Trophoblast cell (in vitro differentiated cells and primary cell): ENCODE measurements around the gene FIBCD1.

Source experiments
- DNase-seq, 2 donors: peaks; one replicate each; pipeline ENCODE4 v3.0.0-alpha.2; 2016
- H2AFZ ChIP-seq: 2 replicates; pipeline ENCODE4 v1.6.1; 2013; ENCODE audit warnings: low read length, moderate library complexity, mild to moderate bottlenecking; ENCODE audit not compliant: insufficient read depth, poor library complexity
- H2AK5ac ChIP-seq: 2 replicates; pipeline ENCODE4 v1.6.1; 2013; ENCODE audit warnings: mild to moderate bottlenecking, low read length
- H2BK120ac ChIP-seq: 2 replicates; pipeline ENCODE4 v1.6.1; 2013; ENCODE audit warnings: low read length, mild to moderate bottlenecking, moderate library complexity; ENCODE audit not compliant: insufficient read depth, poor library complexity
- H2BK12ac ChIP-seq: 2 replicates; pipeline ENCODE4 v1.6.1; 2013; ENCODE audit warnings: mild to moderate bottlenecking, low read length, moderate library complexity
- H2BK5ac ChIP-seq: 2 replicates; pipeline ENCODE4 v1.6.1; 2013; ENCODE audit warnings: low read length, low read depth, moderate library complexity, mild to moderate bottlenecking; ENCODE audit not compliant: poor library complexity
- H3K14ac ChIP-seq: 2 replicates; pipeline ENCODE4 v1.6.1; 2013; ENCODE audit warnings: mild to moderate bottlenecking, low read length
- H3K18ac ChIP-seq: 2 replicates; pipeline ENCODE4 v1.6.1; 2013; ENCODE audit warnings: mild to moderate bottlenecking, low read length
- H3K23ac ChIP-seq: 2 replicates; pipeline ENCODE4 v1.6.1; 2013; ENCODE audit warnings: low read length
- H3K27ac ChIP-seq: 2 replicates; pipeline ENCODE4 v1.5.1; 2013; ENCODE audit warnings: low read depth, mild to moderate bottlenecking, inconsistent platforms, low read length, moderate library complexity
- H3K27me3 ChIP-seq: 2 replicates; pipeline ENCODE4 v1.6.1; 2013; ENCODE audit warnings: inconsistent platforms, mild to moderate bottlenecking, low read length, moderate library complexity; ENCODE audit not compliant: insufficient read depth
- H3K36me3 ChIP-seq, 2 experiments: 1 replicate in 1 of 2; 2 replicates in 1 of 2; pipeline ENCODE4 v1.6.1; 2013; ENCODE audit warnings: low read length in 2 of 2, mild to moderate bottlenecking in 2 of 2, moderate library complexity in 1 of 2; ENCODE audit not compliant: insufficient read depth in 2 of 2, control insufficient read depth in 1 of 2
- H3K4ac ChIP-seq: 2 replicates; pipeline ENCODE4 v1.6.1; 2013; ENCODE audit warnings: low read depth, mild to moderate bottlenecking, low read length, moderate library complexity
- H3K4me1 ChIP-seq, 2 experiments: 1 replicate in 1 of 2; 2 replicates in 1 of 2; pipeline ENCODE4 v1.6.1; 2013; ENCODE audit warnings: low read length in 2 of 2, mild to moderate bottlenecking in 2 of 2, moderate library complexity in 1 of 2; ENCODE audit not compliant: insufficient read depth in 2 of 2, control insufficient read depth in 1 of 2
- H3K4me2 ChIP-seq: 2 replicates; pipeline ENCODE4 v1.6.1; 2013; ENCODE audit warnings: inconsistent platforms, mild to moderate bottlenecking, low read length, moderate library complexity
- H3K4me3 ChIP-seq: 2 replicates; pipeline ENCODE4 v1.5.1; 2013; ENCODE audit warnings: mild to moderate bottlenecking, low read depth, low read length, inconsistent platforms
- H3K79me1 ChIP-seq: one replicate; pipeline ENCODE4 v1.6.1; 2013; ENCODE audit warnings: low read length
- H3K79me2 ChIP-seq: 2 replicates; pipeline ENCODE4 v1.6.1; 2013; ENCODE audit warnings: low read length, mild to moderate bottlenecking; ENCODE audit not compliant: control insufficient read depth, insufficient read depth, poor library complexity
- H3K9ac ChIP-seq: 2 replicates; pipeline ENCODE4 v1.6.1; 2013; ENCODE audit warnings: mild to moderate bottlenecking, low read length
- H3K9me3 ChIP-seq: 2 replicates; pipeline ENCODE4 v1.6.1; 2013; ENCODE audit warnings: low read depth, mild to moderate bottlenecking, control low read depth, inconsistent platforms, low read length; ENCODE audit not compliant: insufficient read depth
- H4K12ac ChIP-seq: 2 replicates; pipeline ENCODE4 v1.6.1; 2013; ENCODE audit warnings: low read depth, mild to moderate bottlenecking, low read length, moderate library complexity
- H4K8ac ChIP-seq: 2 replicates; pipeline ENCODE4 v1.6.1; 2013; ENCODE audit warnings: low read depth, mild to moderate bottlenecking, low read length, moderate library complexity
- H4K91ac ChIP-seq: one replicate; pipeline ENCODE4 v1.6.1; 2013; ENCODE audit warnings: low read depth, mild to moderate bottlenecking, low read length, moderate library complexity
- WGBS: extraction: QIAGEN DNeasy Blood & Tissue Kit; methylation state at CpG from one replicate; pipeline ENCODE4 v1.1.7; 2013; ENCODE audit warnings: missing lambda C conversion rate; ENCODE audit not compliant: insufficient read length, insufficient coverage; ENCODE audit errors: extremely low coverage; 5-methylcytosine and 5-hydroxymethylcytosine counted together

FIBCD1 gene

GRCh38 chr9:130886981-130887380 lies 52.1 kb downstream of the FIBCD1 start:
- H3K18ac ChIP-seq = no peak overlapping the region
- H2BK5ac ChIP-seq = no peak overlapping the region
- H4K91ac ChIP-seq = no peak overlapping the region
- H2BK120ac ChIP-seq = no peak overlapping the region
- H3K27me3 ChIP-seq = no peaks in the 10 kb centered on the region
- H3K14ac ChIP-seq = no peak overlapping the region
- no peak overlapping the region for H2BK12ac ChIP-seq
- WGBS = no CpG with 5 or more reads among the region's 23 CpGs
- H3K79me1 ChIP-seq = peaks cover 21% of the 10 kb centered on the region
- peaks cover 16 to 17% of the 10 kb centered on the region in 2 experiments for H3K4me1 ChIP-seq
- H3K23ac ChIP-seq = no peak overlapping the region
- H3K9ac ChIP-seq = no peak overlapping the region
- no peak overlapping the region for H3K4me3 ChIP-seq
- H4K8ac ChIP-seq = no peak overlapping the region
- H3K9me3 ChIP-seq = peaks cover 5% of the 10 kb centered on the region
- no peak overlapping the region for H3K4ac ChIP-seq
- DNase-seq = no peak
- no peak overlapping the region for H4K12ac ChIP-seq
- no peak overlapping the region for H2AK5ac ChIP-seq
- H3K27ac ChIP-seq = no peak overlapping the region
- peaks cover 2% of the 10 kb centered on the region for H3K79me2 ChIP-seq
- H3K36me3 ChIP-seq = peaks cover 64 to 68% of the 10 kb centered on the region in 2 experiments
- no peak overlapping the region for H2AFZ ChIP-seq
- H3K4me2 ChIP-seq = no peak overlapping the region

GRCh38 chr9:130885484-130886375 lies 53.3 kb downstream of the FIBCD1 start:
- H3K4me3 ChIP-seq = no peak overlapping the region
- H3K4me1 ChIP-seq = peaks cover 16 to 17% of the 10 kb centered on the region in 2 experiments
- H3K27ac ChIP-seq = peak overlapping the region; percentile 48
- peak overlapping the region; percentile 74 for H4K91ac ChIP-seq
- no peak overlapping the region for H2AK5ac ChIP-seq
- H2BK120ac ChIP-seq = peak overlapping the region; percentile 49
- peaks cover 7% of the 10 kb centered on the region for H3K9me3 ChIP-seq
- no peak overlapping the region for H4K12ac ChIP-seq
- H3K79me1 ChIP-seq = peaks cover 21% of the 10 kb centered on the region
- no peak overlapping the region for H3K4ac ChIP-seq
- DNase-seq = peak; percentile 89 to 93
- peak overlapping the region; percentile 10 for H4K8ac ChIP-seq
- H3K9ac ChIP-seq = no peak overlapping the region
- H3K4me2 ChIP-seq = no peak overlapping the region
- H3K36me3 ChIP-seq = peaks cover 63 to 79% of the 10 kb centered on the region in 2 experiments
- no peak overlapping the region for H2AFZ ChIP-seq
- no peaks in the 10 kb centered on the region for H3K27me3 ChIP-seq
- peaks cover 2% of the 10 kb centered on the region for H3K79me2 ChIP-seq
- H3K23ac ChIP-seq = no peak overlapping the region
- peak overlapping the region; percentile 29 for H2BK12ac ChIP-seq
- H2BK5ac ChIP-seq = peak overlapping the region; percentile 52
- H3K14ac ChIP-seq = peak overlapping the region; percentile 12
- no CpG with 5 or more reads among the region's 35 CpGs for WGBS
- peak overlapping the region; percentile 23 for H3K18ac ChIP-seq

GRCh38 chr9:130884542-130885483 lies 54.2 kb downstream of the FIBCD1 start:
- Histone ChIP-seq H3K4me2 (no peak overlapping the region), H3K79me1 (peaks cover 21% of the 10 kb centered on the region), H2BK120ac (peak overlapping the region; percentile 49), H3K27ac (peak overlapping the region; percentile 48), H2BK5ac (peak overlapping the region; percentile 52), H3K4ac (no peak overlapping the region), H3K14ac (peak overlapping the region; percentile 50), H4K8ac (peak overlapping the region; percentile 10), H2BK12ac (peak overlapping the region; percentile 29), H3K18ac (peak overlapping the region; percentile 9), H2AFZ (no peak overlapping the region), H2AK5ac (peak overlapping the region; percentile 3), H3K27me3 (no peaks in the 10 kb centered on the region), H4K12ac (peak overlapping the region; percentile 35), H4K91ac (peak overlapping the region; percentile 74), H3K23ac (no peak overlapping the region), H3K9me3 (peaks cover 8% of the 10 kb centered on the region), H3K4me3 (no peak overlapping the region), H3K79me2 (peaks cover 2% of the 10 kb centered on the region), H3K9ac (no peak overlapping the region), H3K4me1 (peaks cover 16 to 17% of the 10 kb centered on the region in 2 experiments), H3K36me3 (peaks cover 66 to 82% of the 10 kb centered on the region in 2 experiments)
- no CpG with 5 or more reads among the region's 47 CpGs for WGBS
- peak; percentile 43 to 72 for DNase-seq

- Histone ChIP-seq H3K4me3 (no peak overlapping the region), H3K14ac (peak overlapping the region; percentile 50), H3K9ac (no peak overlapping the region), H3K18ac (peak overlapping the region; percentile 5), H3K23ac (no peak overlapping the region), H2BK120ac (peak overlapping the region; percentile 65), H2AFZ (no peak overlapping the region), H2BK12ac (peak overlapping the region; percentile 13), H3K27me3 (no peaks in the 10 kb centered on the region), H3K4me1 (peaks cover 16 to 17% of the 10 kb centered on the region in 2 experiments), H2BK5ac (peak overlapping the region; percentile 64), H2AK5ac (no peak overlapping the region), H3K4me2 (no peak overlapping the region), H3K79me1 (peaks cover 21% of the 10 kb centered on the region), H3K4ac (peak overlapping the region; percentile 4), H4K12ac (no peak overlapping the region), H3K36me3 (peaks cover 65 to 85% of the 10 kb centered on the region in 2 experiments), H4K91ac (peak overlapping the region; percentile 60), H3K79me2 (peaks cover 2% of the 10 kb centered on the region), H3K9me3 (peaks cover 8% of the 10 kb centered on the region), H3K27ac (peak overlapping the region; percentile 39), H4K8ac (peak overlapping the region; percentile 30)
- no peak for DNase-seq
- WGBS = no CpG with 5 or more reads among the region's 25 CpGs
Observed at GRCh38 chr9:130884111-130884531, 54.9 kb downstream of the FIBCD1 start.
